ENCODE measurements around the gene MAD1L1.

- TF ChIP-seq CTCF (conservative IDR thresholded peaks at IDR 0.05) (no peak), ZFX (IDR thresholded peaks at IDR 0.05) (no peak)
Observed at GRCh38 chr7:2237109-2237602, 4.4 kb upstream of the MAD1L1 start.

All from C4-2B (cell line).